Measurements from ENCODE around the gene RABGAP1. TPM values are rescaled to one million over a fixed set of nuclear protein-coding genes. Genes with fewer than 3 reads are reported as not detected.

The RABGAP1 gene
- total RNA-seq, 2 donors from 2014 or later = 41.9 to 49.7 TPM

DNA sequence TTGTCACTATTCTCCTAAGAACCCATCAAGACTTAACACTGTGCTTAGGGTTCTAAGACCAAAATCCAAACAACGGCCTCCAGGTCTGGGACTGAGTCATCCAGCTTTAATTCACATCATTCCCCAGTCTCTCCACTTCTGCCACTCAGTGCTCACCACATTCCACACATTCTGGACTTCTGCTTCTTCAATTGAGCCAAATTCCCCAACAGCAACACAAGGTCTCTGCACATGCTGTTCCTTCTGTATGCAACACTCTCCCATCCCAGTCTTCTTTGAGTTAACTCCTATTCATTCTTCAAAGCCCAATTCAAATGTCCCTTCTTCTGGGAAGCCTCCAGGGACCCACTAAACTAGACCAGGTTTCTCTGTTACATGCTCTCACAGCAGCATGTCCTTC, 190.4 kb downstream of the RABGAP1 start:
- no peaks in the 10 kb centered on the region for H3K4me1 ChIP-seq (ENCODE audit: control insufficient read depth, insufficient read depth, low read length)
- no peak overlapping the region for H3K4me3 ChIP-seq (ENCODE audit: low read length)
- 88 to 95% methylated on average over 1 of the region's 1 CpG for WGBS, 2 experiments (ENCODE audit: insufficient coverage in 1 of 2, insufficient read length in 1 of 2)
- H3K27me3 Mint-ChIP-seq (ENCODE audit: insufficient read depth) = no peaks in the 10 kb centered on the region
- H3K4me3 Mint-ChIP-seq = no peak overlapping the region
- DNase-seq = no peak
- no peaks in the 10 kb centered on the region for H3K9me3 Mint-ChIP-seq
- H3K27ac ChIP-seq (ENCODE audit: low read depth, low read length) = no peak overlapping the region
- TF ChIP-seq, protein P1, sequence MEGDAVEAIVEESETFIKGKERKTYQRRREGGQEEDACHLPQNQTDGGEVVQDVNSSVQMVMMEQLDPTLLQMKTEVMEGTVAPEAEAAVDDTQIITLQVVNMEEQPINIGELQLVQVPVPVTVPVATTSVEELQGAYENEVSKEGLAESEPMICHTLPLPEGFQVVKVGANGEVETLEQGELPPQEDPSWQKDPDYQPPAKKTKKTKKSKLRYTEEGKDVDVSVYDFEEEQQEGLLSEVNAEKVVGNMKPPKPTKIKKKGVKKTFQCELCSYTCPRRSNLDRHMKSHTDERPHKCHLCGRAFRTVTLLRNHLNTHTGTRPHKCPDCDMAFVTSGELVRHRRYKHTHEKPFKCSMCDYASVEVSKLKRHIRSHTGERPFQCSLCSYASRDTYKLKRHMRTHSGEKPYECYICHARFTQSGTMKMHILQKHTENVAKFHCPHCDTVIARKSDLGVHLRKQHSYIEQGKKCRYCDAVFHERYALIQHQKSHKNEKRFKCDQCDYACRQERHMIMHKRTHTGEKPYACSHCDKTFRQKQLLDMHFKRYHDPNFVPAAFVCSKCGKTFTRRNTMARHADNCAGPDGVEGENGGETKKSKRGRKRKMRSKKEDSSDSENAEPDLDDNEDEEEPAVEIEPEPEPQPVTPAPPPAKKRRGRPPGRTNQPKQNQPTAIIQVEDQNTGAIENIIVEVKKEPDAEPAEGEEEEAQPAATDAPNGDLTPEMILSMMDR (conservative IDR thresholded peaks at IDR 0.05) = no peak
- no peaks in the 10 kb centered on the region for H3K4me1 Mint-ChIP-seq
- no peak overlapping the region for H3K27ac Mint-ChIP-seq
- no peaks in the 10 kb centered on the region for H3K27me3 ChIP-seq (ENCODE audit: control insufficient read depth, insufficient read depth, low read length, poor library complexity, severe bottlenecking)
- no peak overlapping the region for H3K9ac ChIP-seq (ENCODE audit: extremely low read depth, low read length, poor library complexity, severe bottlenecking)
- peaks cover 25% of the 10 kb centered on the region for H3K36me3 Mint-ChIP-seq (ENCODE audit: low read depth)
- no peaks in the 10 kb centered on the region for H3K9me3 ChIP-seq (ENCODE audit: control insufficient read depth, low read length)
- peaks cover 41% of the 10 kb centered on the region for H3K36me3 ChIP-seq (ENCODE audit: control insufficient read depth, insufficient read depth, low read length)

DNA sequence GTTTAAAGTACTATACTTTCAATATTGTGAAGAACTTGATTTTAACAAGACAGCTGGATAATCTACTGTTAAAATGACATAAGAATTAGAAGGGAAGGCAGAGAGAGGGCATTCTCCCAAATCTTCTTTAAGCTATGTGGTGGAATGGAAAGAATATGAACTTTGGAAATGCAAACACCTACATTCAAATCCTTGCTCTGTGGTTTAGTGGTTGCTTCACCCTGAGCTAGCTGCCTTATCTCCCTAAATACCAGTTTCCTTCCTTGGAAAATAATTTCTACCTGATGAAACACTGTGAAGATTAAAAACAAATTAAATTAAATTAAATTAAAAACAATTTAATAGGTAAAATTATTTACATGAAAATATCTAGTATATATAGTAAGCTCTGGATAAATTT, 191.2 kb downstream of the RABGAP1 start:
- H3K9me3 Mint-ChIP-seq = no peaks in the 10 kb centered on the region

DNA sequence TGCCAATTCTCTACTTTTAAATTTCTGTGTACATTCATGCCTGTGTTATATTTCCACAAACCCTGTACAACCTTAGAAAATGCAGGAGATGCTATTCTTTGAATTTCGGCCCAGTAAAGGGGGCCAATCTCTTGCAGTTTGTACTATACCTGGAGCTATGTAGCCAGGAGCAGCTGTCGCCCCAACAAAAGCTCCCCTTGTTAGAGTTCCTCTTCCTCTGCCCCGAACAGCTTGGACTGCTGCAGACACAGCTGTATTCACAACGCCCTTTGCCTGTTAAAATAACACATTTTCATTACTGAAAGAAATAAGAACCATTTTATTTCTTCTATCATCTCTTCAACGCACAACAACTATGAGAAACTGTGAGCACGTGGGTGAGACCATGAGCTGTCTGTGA, 191.9 kb downstream of the RABGAP1 start:
- Histone ChIP-seq H3K9me3 (ENCODE audit: control insufficient read depth, low read length) (no peaks in the 10 kb centered on the region), H3K9ac (ENCODE audit: extremely low read depth, low read length, poor library complexity, severe bottlenecking) (no peak overlapping the region), H3K27ac (ENCODE audit: low read depth, low read length) (no peak overlapping the region), H3K27me3 (ENCODE audit: control insufficient read depth, insufficient read depth, low read length, poor library complexity, severe bottlenecking) (no peaks in the 10 kb centered on the region), H3K4me3 (ENCODE audit: low read length) (no peak overlapping the region), H3K4me1 (ENCODE audit: control insufficient read depth, insufficient read depth, low read length) (no peaks in the 10 kb centered on the region), H3K36me3 (ENCODE audit: control insufficient read depth, insufficient read depth, low read length) (peaks cover 35% of the 10 kb centered on the region)
- H3K4me3 Mint-ChIP-seq = no peak overlapping the region
- no peaks in the 10 kb centered on the region for H3K4me1 Mint-ChIP-seq
- DNase-seq = no peak
- no peak overlapping the region for H3K27ac Mint-ChIP-seq
- TF ChIP-seq, protein P1 (conservative IDR thresholded peaks at IDR 0.05) = no peak
- peaks cover 26% of the 10 kb centered on the region for H3K36me3 Mint-ChIP-seq (ENCODE audit: low read depth)
- WGBS, 2 experiments (ENCODE audit: insufficient coverage in 1 of 2, insufficient read length in 1 of 2) = 94 to 100% methylated on average over 5 to 6 of the region's 6 CpGs
- no peaks in the 10 kb centered on the region for H3K27me3 Mint-ChIP-seq (ENCODE audit: insufficient read depth)
- H3K9me3 Mint-ChIP-seq = no peaks in the 10 kb centered on the region

More for the DNA sequence above, 191.2 kb downstream of the RABGAP1 start:
- Histone ChIP-seq H3K27me3 (ENCODE audit: control insufficient read depth, insufficient read depth, low read length, poor library complexity, severe bottlenecking) (no peaks in the 10 kb centered on the region), H3K36me3 (ENCODE audit: control insufficient read depth, insufficient read depth, low read length) (peaks cover 40% of the 10 kb centered on the region), H3K9me3 (ENCODE audit: control insufficient read depth, low read length) (no peaks in the 10 kb centered on the region), H3K4me3 (ENCODE audit: low read length) (no peak overlapping the region), H3K4me1 (ENCODE audit: control insufficient read depth, insufficient read depth, low read length) (no peaks in the 10 kb centered on the region), H3K27ac (ENCODE audit: low read depth, low read length) (no peak overlapping the region), H3K9ac (ENCODE audit: extremely low read depth, low read length, poor library complexity, severe bottlenecking) (no peak overlapping the region)
- DNase-seq = no peak
- Mint-ChIP-seq H3K27ac (no peak overlapping the region), H3K4me3 (no peak overlapping the region), H3K27me3 (ENCODE audit: insufficient read depth) (no peaks in the 10 kb centered on the region), H3K36me3 (ENCODE audit: low read depth) (peaks cover 25% of the 10 kb centered on the region), H3K4me1 (no peaks in the 10 kb centered on the region)
- TF ChIP-seq, protein P1 (conservative IDR thresholded peaks at IDR 0.05) = no peak
